ENCODE data around the gene NDFIP1.

DNA sequence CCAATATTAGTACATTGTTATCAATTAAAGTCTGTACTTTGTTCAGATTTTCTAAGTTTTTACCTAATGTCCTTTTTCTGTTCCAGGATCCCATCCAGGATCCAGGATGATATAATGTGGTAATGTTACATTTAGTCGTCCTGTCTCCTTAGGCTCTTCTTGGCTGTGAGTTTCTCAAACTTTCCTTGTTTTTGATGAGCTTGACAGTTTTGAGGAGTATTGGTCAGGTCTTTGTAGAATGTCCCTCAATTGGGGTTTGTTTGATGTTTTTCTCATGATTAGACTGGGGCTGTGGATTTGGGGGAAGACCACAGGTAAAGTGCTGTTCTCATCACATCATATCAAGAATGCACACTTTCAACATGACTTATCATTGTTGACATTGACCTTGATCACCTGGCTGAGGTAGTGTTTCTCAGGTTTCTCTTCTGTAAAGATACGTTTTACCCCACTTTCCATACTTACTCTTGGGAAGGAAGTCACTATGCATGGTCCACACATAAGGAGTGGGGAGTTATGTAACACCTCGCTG is 9.6 kb downstream of the NDFIP1 start:
- TF ChIP-seq, protein P1, sequence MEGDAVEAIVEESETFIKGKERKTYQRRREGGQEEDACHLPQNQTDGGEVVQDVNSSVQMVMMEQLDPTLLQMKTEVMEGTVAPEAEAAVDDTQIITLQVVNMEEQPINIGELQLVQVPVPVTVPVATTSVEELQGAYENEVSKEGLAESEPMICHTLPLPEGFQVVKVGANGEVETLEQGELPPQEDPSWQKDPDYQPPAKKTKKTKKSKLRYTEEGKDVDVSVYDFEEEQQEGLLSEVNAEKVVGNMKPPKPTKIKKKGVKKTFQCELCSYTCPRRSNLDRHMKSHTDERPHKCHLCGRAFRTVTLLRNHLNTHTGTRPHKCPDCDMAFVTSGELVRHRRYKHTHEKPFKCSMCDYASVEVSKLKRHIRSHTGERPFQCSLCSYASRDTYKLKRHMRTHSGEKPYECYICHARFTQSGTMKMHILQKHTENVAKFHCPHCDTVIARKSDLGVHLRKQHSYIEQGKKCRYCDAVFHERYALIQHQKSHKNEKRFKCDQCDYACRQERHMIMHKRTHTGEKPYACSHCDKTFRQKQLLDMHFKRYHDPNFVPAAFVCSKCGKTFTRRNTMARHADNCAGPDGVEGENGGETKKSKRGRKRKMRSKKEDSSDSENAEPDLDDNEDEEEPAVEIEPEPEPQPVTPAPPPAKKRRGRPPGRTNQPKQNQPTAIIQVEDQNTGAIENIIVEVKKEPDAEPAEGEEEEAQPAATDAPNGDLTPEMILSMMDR (optimal IDR thresholded peaks at IDR 0.05 in 1 of 3, IDR thresholded peaks at IDR 0.05 in 1 of 3, conservative IDR thresholded peaks at IDR 0.05 in 1 of 3; ENCODE audit: extremely low read depth in 1 of 3, insufficient read depth in 2 of 3, low read length in 3 of 3) = no peak
- TF ChIP-seq EZH2 (IDR thresholded peaks at IDR 0.05; ENCODE audit: low read length) = no peak
